ENCODE results near the gene DPYSL3. TPM values are rescaled to one million over a fixed set of nuclear protein-coding genes. Genes with fewer than 3 reads are reported as not detected.

The DPYSL3 gene
- total RNA-seq, 2 experiments from 2014 or later = not detected

DNA sequence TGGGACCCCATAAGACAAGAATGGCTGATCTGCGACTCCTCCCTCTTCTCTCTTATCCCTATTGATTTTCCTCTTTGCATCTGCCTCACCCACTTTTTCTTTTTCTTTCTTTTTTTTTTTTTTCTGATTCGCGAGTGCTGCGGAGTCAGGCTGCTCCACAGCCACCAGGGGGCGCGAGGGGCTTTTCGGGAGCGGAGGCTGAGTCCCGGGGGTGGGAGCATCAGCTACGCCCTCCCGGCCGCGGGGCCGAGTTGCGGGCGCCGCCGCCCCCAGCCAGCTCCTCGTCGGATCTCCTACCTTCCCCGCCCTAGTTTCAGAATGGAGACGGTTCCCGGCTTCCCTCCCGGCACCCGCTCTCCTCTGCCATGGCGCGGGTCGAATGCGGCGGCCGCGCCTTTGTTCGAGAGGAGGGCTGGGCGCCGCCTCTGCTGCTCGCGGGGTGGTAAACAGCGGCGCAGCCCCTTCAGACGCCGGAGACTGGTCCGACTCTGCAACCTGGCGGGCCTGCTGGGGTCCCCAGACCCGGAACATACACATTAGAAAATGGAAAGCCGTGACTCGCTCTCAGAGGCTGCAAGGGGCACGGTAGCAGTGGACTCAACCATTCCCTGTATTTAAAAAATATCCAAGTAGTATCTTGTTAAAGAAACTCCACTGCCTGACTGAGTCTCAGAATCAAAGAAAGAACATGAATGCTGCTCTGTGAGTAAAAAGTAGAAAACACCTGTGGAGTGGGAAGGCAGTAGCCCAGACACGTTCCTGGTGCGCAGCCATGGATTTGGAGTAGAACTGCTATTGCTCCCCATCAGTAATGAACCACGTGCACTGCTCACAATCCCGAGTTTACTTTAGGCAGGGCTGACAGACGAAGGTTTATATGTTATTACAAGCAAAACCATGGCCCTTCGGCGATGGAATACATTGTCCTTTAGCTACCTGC, 55.7 kb downstream of the DPYSL3 start:
- H3K4me3 Mint-ChIP-seq = peak overlapping the region; percentile 74
- DNase-seq = peak; percentile 67
- peaks cover 13% of the 10 kb centered on the region for H3K4me1 Mint-ChIP-seq
- ChIA-PET CTCF (interaction anchor here (0.6 to 1.5 kb wide), 6 partner anchors 9 to 174 kb away, joined by 3 to 6 read pairs (median 4); no protein-coding TSS in a partner anchor), POLR2A (no interaction called here)
- no peaks in the 10 kb centered on the region for H3K9me3 Mint-ChIP-seq
- no peak overlapping the region for H3K27ac Mint-ChIP-seq
- H3K36me3 Mint-ChIP-seq (ENCODE audit: low read depth) = no peaks in the 10 kb centered on the region
- H3K27me3 Mint-ChIP-seq = peaks cover 41% of the 10 kb centered on the region

DNA sequence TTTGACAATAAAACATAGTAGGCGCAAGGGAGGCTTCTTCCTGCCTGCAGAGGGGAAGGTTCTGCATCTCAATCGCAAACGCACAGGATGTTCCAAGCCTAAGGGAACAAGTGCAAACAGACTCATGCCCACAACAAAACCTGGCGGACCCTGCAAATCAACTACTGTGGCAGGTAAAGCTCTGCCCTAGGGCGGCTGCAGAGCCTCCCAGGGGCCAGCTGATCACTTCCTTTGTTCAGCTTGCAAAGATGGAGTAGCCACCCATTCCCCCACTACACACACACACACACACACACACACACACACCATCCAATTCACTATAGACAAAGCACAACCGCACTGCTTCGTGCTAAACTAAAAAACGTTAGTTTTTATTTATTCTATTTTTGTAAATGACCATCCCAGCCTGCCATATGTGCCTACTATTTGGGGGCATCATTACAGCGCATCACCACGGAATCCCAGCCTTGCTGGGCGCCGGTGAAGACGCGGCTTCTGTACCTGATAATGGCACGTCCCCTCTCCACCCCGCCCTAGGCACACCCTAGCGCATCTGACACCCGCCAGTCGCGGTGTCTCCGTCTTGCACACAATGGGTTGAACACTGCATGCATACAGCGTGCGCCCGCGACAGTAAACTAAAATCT, 57.6 kb downstream of the DPYSL3 start:
- DNase-seq = no peak
- Mint-ChIP-seq H3K27ac (no peak overlapping the region), H3K36me3 (ENCODE audit: low read depth) (no peaks in the 10 kb centered on the region), H3K27me3 (peaks cover 41% of the 10 kb centered on the region), H3K4me1 (peaks cover 13% of the 10 kb centered on the region), H3K9me3 (no peaks in the 10 kb centered on the region), H3K4me3 (peak overlapping the region; percentile 22)
- ChIA-PET POLR2A (no interaction called here), CTCF (interaction anchor here (0.6 kb wide), 2 partner anchors 24 to 36 kb away, joined by 3 read pairs; no protein-coding TSS in a partner anchor)

DNA sequence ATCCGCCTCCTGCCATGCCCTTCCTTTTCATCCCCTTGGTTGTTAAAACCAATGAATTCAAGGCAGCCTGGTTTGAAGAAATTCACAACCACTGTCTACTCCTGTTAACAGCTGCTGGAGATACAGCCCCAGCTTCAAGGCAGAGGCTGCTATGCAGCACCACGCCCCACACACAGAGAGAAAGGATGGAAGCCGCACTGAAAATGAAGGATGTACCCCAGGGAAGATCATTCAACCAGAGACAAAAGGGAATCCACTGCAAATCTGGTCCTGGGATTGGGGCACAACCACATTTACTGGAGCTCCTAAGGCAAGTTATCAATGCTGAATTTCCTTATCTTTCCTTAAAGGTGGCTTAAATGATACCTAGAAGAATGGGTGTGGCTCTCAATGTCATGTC, 58.7 kb downstream of the DPYSL3 start:
- peaks cover 41% of the 10 kb centered on the region for H3K27me3 Mint-ChIP-seq
- H3K4me1 Mint-ChIP-seq = peaks cover 13% of the 10 kb centered on the region
- POLR2A ChIA-PET = no interaction called here
- no peak for DNase-seq
- H3K9me3 Mint-ChIP-seq = no peaks in the 10 kb centered on the region
- CTCF ChIA-PET = no interaction called here
- H3K36me3 Mint-ChIP-seq (ENCODE audit: low read depth) = no peaks in the 10 kb centered on the region
- no peak overlapping the region for H3K27ac Mint-ChIP-seq
- H3K4me3 Mint-ChIP-seq = no peak overlapping the region

DNA sequence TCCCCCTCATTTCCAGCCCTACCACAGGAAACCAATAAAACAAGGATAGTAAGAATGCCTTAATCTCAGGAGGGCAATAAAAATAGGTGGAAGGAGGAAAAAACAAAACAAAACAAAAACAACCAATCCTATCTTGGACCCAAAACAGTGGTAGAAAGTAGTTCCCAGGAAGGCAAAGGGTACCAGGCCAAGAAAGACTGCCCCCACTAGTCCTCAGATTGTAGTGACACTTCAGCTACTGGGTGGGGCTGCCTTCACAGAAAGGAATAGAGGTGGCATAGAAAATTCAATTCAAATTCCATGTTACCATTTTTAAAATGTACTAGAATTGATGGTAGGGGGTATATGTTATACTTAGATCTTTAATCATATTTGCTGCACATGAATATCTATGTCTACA, 59.3 kb downstream of the DPYSL3 start:
- Mint-ChIP-seq H3K27ac (no peak overlapping the region), H3K9me3 (no peaks in the 10 kb centered on the region), H3K4me3 (no peak overlapping the region), H3K27me3 (peaks cover 41% of the 10 kb centered on the region), H3K36me3 (ENCODE audit: low read depth) (no peaks in the 10 kb centered on the region), H3K4me1 (peaks cover 13% of the 10 kb centered on the region)
- POLR2A ChIA-PET = no interaction called here
- CTCF ChIA-PET = no interaction called here
- DNase-seq = no peak

DNA sequence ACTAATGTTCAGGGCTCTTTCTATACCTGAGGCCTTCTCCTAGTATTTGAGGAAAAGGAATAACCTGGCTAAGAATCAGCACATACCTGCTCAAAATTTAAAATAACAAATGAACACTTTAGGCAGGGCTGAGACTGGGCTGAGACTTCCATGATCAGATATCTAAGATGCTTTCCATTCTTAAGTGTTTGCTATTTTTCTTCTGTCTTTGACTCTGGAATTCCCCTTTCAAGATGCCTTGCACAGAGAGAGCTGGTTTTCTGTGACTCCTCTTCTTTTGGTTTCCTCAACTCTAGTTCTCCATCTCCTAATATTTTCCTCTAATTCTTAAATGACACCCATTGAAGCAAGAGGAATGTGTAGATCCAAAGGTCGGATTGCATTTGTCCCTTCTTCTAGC, 61.1 kb downstream of the DPYSL3 start:
- no peaks in the 10 kb centered on the region for H3K36me3 Mint-ChIP-seq (ENCODE audit: low read depth)
- H3K27ac Mint-ChIP-seq = no peak overlapping the region
- DNase-seq = no peak
- no peak overlapping the region for H3K4me3 Mint-ChIP-seq
- H3K9me3 Mint-ChIP-seq = no peaks in the 10 kb centered on the region
- CTCF ChIA-PET = no interaction called here
- POLR2A ChIA-PET = no interaction called here
- peaks cover 6% of the 10 kb centered on the region for H3K4me1 Mint-ChIP-seq
- peaks cover 29% of the 10 kb centered on the region for H3K27me3 Mint-ChIP-seq

DNA sequence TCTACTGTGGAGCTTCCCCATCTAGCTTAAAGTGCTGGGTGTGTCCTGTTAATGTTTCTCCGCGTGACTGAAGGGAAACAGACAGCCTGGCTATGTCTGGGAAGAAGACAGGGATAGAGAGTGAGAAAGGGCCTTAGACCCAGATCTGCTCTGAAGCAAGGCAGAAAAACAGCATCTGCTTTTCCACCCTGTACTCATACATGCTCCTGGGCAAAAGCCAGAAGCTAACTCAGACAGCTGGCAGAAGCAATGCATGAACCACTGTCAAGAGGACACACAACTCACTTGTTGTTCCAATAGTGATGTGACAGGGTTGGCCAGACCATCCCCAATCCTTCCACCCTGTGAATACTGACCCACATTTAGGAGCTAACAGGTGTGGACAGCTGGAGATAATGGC, 63.3 kb downstream of the DPYSL3 start:
- DNase-seq = no peak
- no peaks in the 10 kb centered on the region for H3K36me3 Mint-ChIP-seq (ENCODE audit: low read depth)
- H3K27ac Mint-ChIP-seq = no peak overlapping the region
- no peak overlapping the region for H3K4me3 Mint-ChIP-seq
- no peaks in the 10 kb centered on the region for H3K4me1 Mint-ChIP-seq
- no peaks in the 10 kb centered on the region for H3K9me3 Mint-ChIP-seq
- POLR2A ChIA-PET = no interaction called here
- CTCF ChIA-PET = no interaction called here
- H3K27me3 Mint-ChIP-seq = peaks cover 13% of the 10 kb centered on the region

DNA sequence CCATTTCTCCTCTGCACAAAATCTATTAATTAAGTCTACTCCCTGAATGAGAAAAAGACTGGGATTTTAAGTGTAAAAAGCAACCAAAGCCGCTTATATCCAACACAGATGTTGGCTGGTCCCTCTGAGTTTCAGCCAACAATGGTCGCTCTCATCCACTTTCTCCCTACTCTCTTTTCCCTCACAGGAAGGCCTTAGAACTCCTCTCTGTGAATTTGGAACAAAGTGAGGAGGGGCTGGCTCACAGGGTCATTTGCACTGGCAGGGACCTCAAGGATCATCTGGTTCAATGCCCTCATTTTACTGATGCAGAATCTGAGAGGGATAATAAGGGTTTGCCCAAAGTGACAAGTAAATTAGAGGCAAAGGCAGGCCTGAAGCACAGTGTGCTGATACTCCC, 64.0 kb downstream of the DPYSL3 start:
- H3K4me1 Mint-ChIP-seq = no peaks in the 10 kb centered on the region
- CTCF ChIA-PET = no interaction called here

DNA sequence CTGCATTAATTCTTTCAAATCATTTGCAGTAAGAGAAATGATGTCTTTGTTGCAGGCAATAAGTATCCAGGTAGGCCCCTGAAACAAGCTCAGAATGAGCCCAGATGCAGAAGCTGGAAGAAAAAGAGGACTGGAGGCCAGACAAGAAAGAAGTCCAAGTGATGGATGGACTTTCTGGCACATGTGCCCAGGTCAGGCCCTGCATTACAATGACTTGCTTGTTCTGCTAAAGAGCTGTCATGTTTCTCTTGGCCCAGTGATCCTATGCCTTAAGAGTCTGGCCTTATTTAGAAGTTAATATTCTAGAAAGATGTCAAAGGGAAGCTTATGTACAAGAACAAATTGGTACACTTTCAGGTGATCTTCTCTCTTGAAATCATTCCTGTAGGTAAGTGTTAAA, 64.8 kb downstream of the DPYSL3 start:
- H3K9me3 Mint-ChIP-seq = no peaks in the 10 kb centered on the region
- no peak overlapping the region for H3K4me3 Mint-ChIP-seq
- H3K27ac Mint-ChIP-seq = no peak overlapping the region
- CTCF ChIA-PET = interaction anchor here (1.1 to 2.0 kb wide), 3 partner anchors 9 to 256 kb away, joined by 3 to 6 read pairs (median 3); no protein-coding TSS in a partner anchor
- POLR2A ChIA-PET = no interaction called here
- H3K27me3 Mint-ChIP-seq = peaks cover 5% of the 10 kb centered on the region
- no peak for DNase-seq
- no peaks in the 10 kb centered on the region for H3K4me1 Mint-ChIP-seq
- H3K36me3 Mint-ChIP-seq (ENCODE audit: low read depth) = no peaks in the 10 kb centered on the region

More for the DNA sequence above, 64.0 kb downstream of the DPYSL3 start:
- DNase-seq = no peak
- no peaks in the 10 kb centered on the region for H3K9me3 Mint-ChIP-seq
- POLR2A ChIA-PET = no interaction called here
- H3K36me3 Mint-ChIP-seq (ENCODE audit: low read depth) = no peaks in the 10 kb centered on the region
- H3K27me3 Mint-ChIP-seq = peaks cover 9% of the 10 kb centered on the region
- H3K27ac Mint-ChIP-seq = no peak overlapping the region
- H3K4me3 Mint-ChIP-seq = no peak overlapping the region

DNA sequence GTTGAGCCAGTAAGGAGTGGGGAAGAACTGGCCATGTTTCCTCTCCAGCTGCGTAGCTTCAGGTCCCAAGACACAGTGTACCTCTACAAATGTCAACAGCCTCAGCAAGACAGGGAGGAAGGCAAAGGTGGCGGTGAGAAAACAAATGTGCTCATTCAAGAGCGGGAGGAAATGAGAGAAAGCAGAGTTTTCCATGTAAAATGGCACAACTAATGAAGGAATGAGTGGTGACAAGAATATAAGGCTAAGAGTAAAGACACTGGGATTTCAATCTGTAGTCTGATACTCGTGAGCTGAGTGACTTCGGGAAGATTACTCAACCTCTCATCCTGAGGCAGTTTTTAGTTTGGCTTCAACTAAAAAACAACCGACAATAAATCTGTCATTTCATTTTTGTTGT, 67.6 kb downstream of the DPYSL3 start:
- DNase-seq = no peak
- ChIA-PET CTCF (no interaction called here), POLR2A (no interaction called here)
- Mint-ChIP-seq H3K27me3 (no peaks in the 10 kb centered on the region), H3K27ac (no peak overlapping the region), H3K4me1 (no peaks in the 10 kb centered on the region), H3K9me3 (no peaks in the 10 kb centered on the region), H3K36me3 (ENCODE audit: low read depth) (no peaks in the 10 kb centered on the region), H3K4me3 (no peak overlapping the region)

DNA sequence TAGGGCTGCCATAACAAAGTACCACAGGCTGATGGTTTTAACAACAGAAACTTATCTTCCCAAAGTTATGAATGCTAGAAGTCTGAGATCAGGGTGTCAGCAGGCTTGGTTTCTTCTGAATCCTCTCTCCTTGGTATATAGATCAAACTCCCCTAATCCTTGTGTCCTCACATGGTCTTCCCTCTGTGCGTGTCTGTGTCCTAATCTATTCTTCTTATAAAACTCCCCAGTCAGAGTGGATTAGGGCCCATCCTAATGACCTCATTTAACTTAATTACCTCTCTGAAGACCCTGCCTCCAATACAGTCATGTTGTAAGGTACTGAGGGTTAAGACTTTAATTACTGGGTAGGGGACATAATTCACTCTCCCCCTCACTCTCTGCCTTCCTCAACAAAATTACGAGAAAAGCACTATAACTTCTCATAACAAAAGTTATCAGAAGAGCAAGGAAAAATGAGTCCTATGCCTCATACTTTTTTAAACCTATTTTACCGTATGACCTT, 68.6 kb downstream of the DPYSL3 start:
- DNase-seq = no peak
- no peak overlapping the region for H3K27ac Mint-ChIP-seq
- H3K27me3 Mint-ChIP-seq = no peaks in the 10 kb centered on the region
- no peaks in the 10 kb centered on the region for H3K36me3 Mint-ChIP-seq (ENCODE audit: low read depth)
- CTCF ChIA-PET = no interaction called here
- H3K4me3 Mint-ChIP-seq = no peak overlapping the region
- no peaks in the 10 kb centered on the region for H3K9me3 Mint-ChIP-seq
- POLR2A ChIA-PET = no interaction called here
- H3K4me1 Mint-ChIP-seq = no peaks in the 10 kb centered on the region

DNA sequence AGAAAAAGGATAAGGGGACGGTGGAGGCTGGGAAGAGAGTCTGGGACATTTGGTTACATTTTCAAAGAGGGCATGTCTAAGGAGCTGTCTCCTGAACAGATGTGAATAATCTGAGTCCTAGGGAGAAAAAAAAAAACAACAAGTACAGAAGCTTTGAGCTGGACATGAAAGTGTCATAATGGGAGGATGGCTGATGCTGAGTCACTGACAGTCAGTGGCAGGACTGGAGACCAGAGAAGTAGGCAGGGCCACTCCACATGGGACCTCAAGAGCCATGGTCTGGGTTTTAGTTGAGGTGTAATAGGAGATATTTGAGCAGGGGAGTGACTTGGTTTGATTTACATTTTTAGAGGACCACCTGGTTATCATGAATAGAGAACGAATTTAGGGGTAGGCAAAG, 70.6 kb downstream of the DPYSL3 start:
- POLR2A ChIA-PET = no interaction called here
- no peaks in the 10 kb centered on the region for H3K27me3 Mint-ChIP-seq
- H3K36me3 Mint-ChIP-seq (ENCODE audit: low read depth) = no peaks in the 10 kb centered on the region
- no peaks in the 10 kb centered on the region for H3K9me3 Mint-ChIP-seq
- CTCF ChIA-PET = no interaction called here
- H3K27ac Mint-ChIP-seq = no peak overlapping the region
- H3K4me1 Mint-ChIP-seq = no peaks in the 10 kb centered on the region
- H3K4me3 Mint-ChIP-seq = no peak overlapping the region
- DNase-seq = no peak

DNA sequence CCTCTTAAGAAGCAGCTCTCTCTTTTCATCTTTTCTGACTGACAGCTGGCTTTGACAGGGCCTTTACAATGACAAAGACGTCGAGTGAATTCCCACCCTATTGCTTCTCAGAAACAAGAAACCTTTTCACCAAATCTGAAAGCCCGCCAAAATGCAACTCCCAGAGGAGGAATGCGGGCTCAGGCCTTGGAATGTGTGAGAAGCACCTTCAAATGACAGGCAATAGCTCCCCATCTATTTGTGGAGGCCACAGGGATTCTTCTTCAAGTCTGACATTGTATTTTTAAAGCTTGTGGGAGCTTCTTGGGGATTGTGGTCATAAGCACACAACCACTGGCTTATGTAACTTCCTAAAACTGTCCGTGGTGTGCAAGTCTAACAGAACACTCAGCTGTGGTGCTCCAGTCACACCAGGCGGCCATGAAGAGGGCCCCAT, 72.7 kb downstream of the DPYSL3 start:
- Mint-ChIP-seq H3K36me3 (ENCODE audit: low read depth) (no peaks in the 10 kb centered on the region), H3K27ac (no peak overlapping the region), H3K4me3 (no peak overlapping the region), H3K27me3 (no peaks in the 10 kb centered on the region), H3K9me3 (no peaks in the 10 kb centered on the region), H3K4me1 (no peaks in the 10 kb centered on the region)
- CTCF ChIA-PET = no interaction called here
- POLR2A ChIA-PET = no interaction called here
- no peak for DNase-seq

DNA sequence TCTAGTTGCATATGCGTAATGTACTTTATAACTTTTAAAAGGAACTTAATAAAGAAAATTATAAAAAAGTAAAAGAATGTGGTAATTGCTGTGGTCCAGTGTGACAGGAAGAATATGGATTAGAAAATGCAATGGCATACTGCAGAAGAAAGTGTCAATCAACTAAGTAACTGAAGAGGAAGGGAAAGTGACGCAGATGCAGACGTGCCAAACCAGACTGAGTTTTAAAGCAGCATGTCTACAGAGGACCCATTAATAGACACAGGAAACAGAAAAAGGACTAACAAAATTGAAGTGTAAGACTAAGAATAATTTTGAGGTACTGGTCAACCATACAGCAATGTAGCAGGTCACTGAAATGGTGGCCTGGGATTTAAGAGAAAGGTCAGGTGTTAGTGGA, 73.3 kb downstream of the DPYSL3 start:
- ChIA-PET POLR2A (no interaction called here), CTCF (no interaction called here)
- Mint-ChIP-seq H3K27me3 (no peaks in the 10 kb centered on the region), H3K4me1 (no peaks in the 10 kb centered on the region), H3K4me3 (no peak overlapping the region), H3K27ac (no peak overlapping the region), H3K36me3 (ENCODE audit: low read depth) (no peaks in the 10 kb centered on the region), H3K9me3 (no peaks in the 10 kb centered on the region)
- no peak for DNase-seq
